DND-41 (cell line): Measurements from ENCODE around the gene DPP3.

Source experiments
- ATAC-seq: fragments of 200-7000 bp; cut with Tn5 transposase; 3 replicates; pipeline ENCODE4 v1.9.1; 2021; ENCODE audit warnings: low read depth; ENCODE audit not compliant: insufficient read depth
- DNase-seq: peaks from one replicate; pipeline ENCODE4 v3.0.0-alpha.2; 2020
- H2AFZ ChIP-seq: 2 replicates; pipeline ENCODE4 v1.6.0; 2012; ENCODE audit warnings: low read depth, low read length
- H3K27ac ChIP-seq: 2 replicates; pipeline ENCODE4 v1.5.1; 2012; ENCODE audit warnings: low read length, inconsistent platforms
- H3K27me3 ChIP-seq: fragments of 200-600 bp; sonication (generic); 2 replicates; pipeline ENCODE4 v1.6.0; 2012; ENCODE audit warnings: low read length, mild to moderate bottlenecking, inconsistent platforms; ENCODE audit not compliant: insufficient read depth, poor library complexity
- H3K36me3 ChIP-seq: 2 replicates; pipeline ENCODE4 v1.5.1; 2012; ENCODE audit warnings: low read length, inconsistent platforms; ENCODE audit not compliant: insufficient read depth
- H3K4me1 ChIP-seq: 2 replicates; pipeline ENCODE4 v1.5.1; 2012; ENCODE audit warnings: mild to moderate bottlenecking, low read length; ENCODE audit not compliant: insufficient read depth
- H3K4me2 ChIP-seq: 2 replicates; pipeline ENCODE4 v1.6.0; 2012; ENCODE audit warnings: mild to moderate bottlenecking, moderate library complexity, low read length, inconsistent platforms; ENCODE audit not compliant: insufficient read depth
- H3K4me3 ChIP-seq, 2 experiments: fragments of 200-600 bp in 1 of 2; shearing (Covaris generic) in 1 of 2; 2 replicates each; pipeline ENCODE4 v1.5.1; 2012 to 2016; ENCODE audit warnings: inconsistent platforms in 2 of 2, low read length in 2 of 2, mild to moderate bottlenecking in 2 of 2, low read depth in 1 of 2, moderate library complexity in 1 of 2
- H3K79me2 ChIP-seq: 2 replicates; pipeline ENCODE4 v1.6.0; 2012; ENCODE audit warnings: low read length, inconsistent platforms; ENCODE audit not compliant: insufficient read depth
- H3K9ac ChIP-seq: 2 replicates; pipeline ENCODE4 v1.6.0; 2012; ENCODE audit warnings: low read depth, mild to moderate bottlenecking, inconsistent platforms, low read length, moderate library complexity
- H3K9me3 ChIP-seq: 2 replicates; pipeline ENCODE4 v1.5.1; 2012; ENCODE audit warnings: low read length, moderate library complexity, mild to moderate bottlenecking, inconsistent platforms; ENCODE audit not compliant: insufficient read depth, severe bottlenecking
- H4K20me1 ChIP-seq: 2 replicates; pipeline ENCODE4 v1.6.0; 2012; ENCODE audit warnings: low read length; ENCODE audit not compliant: insufficient read depth
- CTCF ChIP-seq: IDR thresholded peaks from 2 replicates; pipeline ENCODE4 v1.5.1; 2012; ENCODE audit warnings: borderline replicate concordance, low read length, moderate library complexity, mild to moderate bottlenecking; ENCODE audit not compliant: poor library complexity, severe bottlenecking; ENCODE audit errors: extremely low read depth
- EZH2 ChIP-seq: IDR thresholded peaks from 3 replicates; pipeline ENCODE4 v1.6.1; 2012; ENCODE audit warnings: borderline replicate concordance, low read depth, mild to moderate bottlenecking, moderate library complexity, low read length, inconsistent platforms; ENCODE audit not compliant: severe bottlenecking

The DPP3 gene

DNA sequence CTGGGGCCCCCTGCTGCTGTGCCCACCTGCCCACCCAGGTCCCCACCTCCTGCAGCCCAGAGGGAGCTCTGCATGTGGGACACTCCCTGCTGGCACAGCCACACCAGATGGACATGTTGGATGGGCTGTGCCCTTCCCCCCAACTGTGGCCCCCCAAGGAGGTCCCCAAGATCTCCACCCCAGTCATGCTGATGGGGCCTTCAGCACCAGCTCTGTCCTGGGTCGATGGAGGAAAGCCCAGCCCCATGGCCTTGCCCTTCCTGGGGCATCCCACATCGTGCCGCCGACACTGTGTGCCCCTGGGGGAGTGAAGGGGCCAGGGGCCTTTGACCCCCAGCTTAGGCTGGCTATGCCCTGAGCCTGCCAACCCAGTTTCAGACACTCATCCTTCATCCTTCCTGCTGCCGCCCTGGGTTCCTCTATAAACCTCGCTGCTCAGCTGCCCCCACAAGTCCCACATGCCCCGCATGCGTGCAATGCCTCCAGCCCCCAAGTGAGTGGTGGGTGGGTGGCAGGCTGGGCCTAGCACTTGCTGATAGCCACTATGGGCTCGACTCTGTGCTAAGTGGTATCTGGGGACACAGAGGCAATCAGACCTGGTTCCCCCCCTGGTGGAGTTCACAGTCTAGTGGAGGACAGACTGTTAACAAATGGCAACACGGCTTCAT lies 3.9 kb upstream of the DPP3 start:
- H4K20me1 ChIP-seq: no peaks in the 10 kb centered on the region
- no peak for ATAC-seq
- DNase-seq: no peak

DNA sequence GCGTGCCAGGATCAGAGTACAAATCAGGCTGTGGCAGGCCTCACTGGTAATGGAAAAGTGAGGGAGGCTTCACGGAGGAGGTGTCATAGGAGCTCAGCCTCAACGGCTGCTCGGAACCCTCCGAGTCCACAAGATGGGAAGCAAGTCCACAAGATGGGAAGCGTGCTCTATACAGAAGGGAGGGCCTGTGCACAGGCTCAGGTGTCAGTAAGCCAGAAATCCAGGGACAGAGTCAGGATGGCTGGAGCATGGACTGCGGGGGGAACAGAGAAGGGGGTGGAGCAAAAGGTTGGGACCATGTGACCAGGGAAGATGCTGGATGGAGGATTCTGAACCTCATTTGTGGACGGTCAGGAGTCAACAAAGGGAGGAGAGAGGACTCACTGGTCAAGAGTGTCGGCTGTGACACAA lies 3.4 kb upstream of the DPP3 start:
- Histone ChIP-seq H3K4me2 (no peak overlapping the region), H2AFZ (no peak overlapping the region), H3K36me3 (no peaks in the 10 kb centered on the region; the same call in 1 of the 2 replicates), H4K20me1 (no peaks in the 10 kb centered on the region), H3K4me1 (peaks cover 24% of the 10 kb centered on the region), H3K79me2 (peaks cover 18% of the 10 kb centered on the region), H3K4me3 (no peak overlapping the region), H3K27ac (no peak overlapping the region), H3K9ac (no peak overlapping the region), H3K27me3 (no peaks in the 10 kb centered on the region), H3K9me3 (no peaks in the 10 kb centered on the region)
- ATAC-seq (no peak), DNase-seq (no peak)
- TF ChIP-seq EZH2 (no peak), CTCF (no peak)

More for the DNA sequence above, 3.9 kb upstream of the DPP3 start:
- Histone ChIP-seq H3K36me3 (no peaks in the 10 kb centered on the region; the same call in 1 of the 2 replicates), H3K4me1 (peaks cover 21% of the 10 kb centered on the region), H3K27ac (no peak overlapping the region), H3K4me2 (no peak overlapping the region), H3K9ac (no peak overlapping the region), H3K9me3 (no peaks in the 10 kb centered on the region), H2AFZ (no peak overlapping the region), H3K27me3 (no peaks in the 10 kb centered on the region), H3K79me2 (peaks cover 18% of the 10 kb centered on the region), H3K4me3 (no peak overlapping the region)
- TF ChIP-seq CTCF (no peak), EZH2 (no peak)

DNA sequence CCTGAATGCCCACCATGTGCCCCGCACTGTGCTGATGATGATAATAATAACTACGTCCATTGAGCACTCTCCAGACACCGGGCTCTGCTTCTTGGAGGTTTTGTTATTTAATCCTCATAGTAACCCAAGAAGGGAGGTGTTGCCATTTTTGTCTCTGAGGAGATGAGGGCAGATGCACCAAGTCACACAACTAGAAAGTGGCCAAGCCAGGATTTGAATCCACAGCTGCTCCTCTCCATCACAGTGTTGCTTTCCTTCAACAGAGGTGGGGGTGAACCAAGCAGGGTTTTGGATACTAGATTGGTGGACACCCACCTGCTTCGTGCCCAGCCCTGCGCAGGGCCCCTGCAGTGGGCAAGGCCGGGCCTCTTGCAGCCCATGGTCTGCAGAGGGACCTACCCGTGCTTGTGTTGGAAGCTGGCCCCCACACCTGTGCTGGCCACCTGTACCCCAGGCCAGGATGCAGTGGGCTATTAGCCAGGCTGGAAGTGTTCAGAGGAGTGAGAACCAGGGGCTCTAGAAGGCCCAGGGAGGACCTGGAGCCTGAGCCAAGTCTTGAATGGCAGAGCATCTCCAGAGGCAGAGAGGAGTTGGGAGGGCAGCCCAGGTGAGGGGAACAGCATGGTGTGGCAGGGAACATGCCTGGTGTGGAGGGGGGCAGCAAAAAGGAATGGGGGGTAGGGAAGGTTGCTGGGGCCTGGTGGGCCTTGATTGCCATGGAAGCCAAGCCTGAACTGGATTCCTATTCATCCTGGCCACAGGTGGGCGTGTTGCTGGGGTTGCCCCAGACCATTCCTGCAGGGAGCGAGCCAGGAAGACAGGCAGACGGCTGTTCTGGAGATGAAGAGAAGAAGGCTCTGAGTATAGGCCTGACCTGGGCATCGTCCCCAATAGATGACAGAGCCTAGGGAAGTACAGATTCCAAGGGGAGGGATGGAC lies 2.7 kb upstream of the DPP3 start:
- Histone ChIP-seq H3K4me2 (no peak overlapping the region), H3K27me3 (no peaks in the 10 kb centered on the region), H3K27ac (no peak overlapping the region), H3K36me3 (peaks cover 5% of the 10 kb centered on the region), H2AFZ (no peak overlapping the region), H4K20me1 (no peaks in the 10 kb centered on the region), H3K9me3 (no peaks in the 10 kb centered on the region), H3K79me2 (peaks cover 18% of the 10 kb centered on the region), H3K4me3 (no peak overlapping the region), H3K4me1 (peaks cover 31% of the 10 kb centered on the region), H3K9ac (no peak overlapping the region)
- DNase-seq (no peak), ATAC-seq (no peak)
- TF ChIP-seq CTCF (no peak), EZH2 (no peak)
